ENCODE data around the gene ZNF212.
A peak's percentile ranks its signal among the peaks of the same experiment; 100 is the strongest.
"Not testable (repeated sequence)": the region's sequence is repeated elsewhere in the genome, so short reads cannot be mapped to it uniquely, and the experiment has no call there.

Gene ZNF212

GRCh38 chr7:149255174-149255573 lies 15.7 kb downstream of the ZNF212 start:
- no peak for DNase-seq

- DNase-seq = no peak
These were observed 17.1 kb downstream of the ZNF212 start for GRCh38 chr7:149256568-149256967.

GRCh38 chr7:149257146-149257545 lies 17.7 kb downstream of the ZNF212 start:
- DNase-seq = no peak

GRCh38 chr7:149261316-149261828 lies 21.9 kb downstream of the ZNF212 start:
- DNase-seq = peak; percentile 1

- DNase-seq = peak; percentile 79
These were observed 22.6 kb downstream of the ZNF212 start, which contains the start of gene ZNF783 for GRCh38 chr7:149261829-149262617. TSS of gene ZNF783 (plus strand) at chr7:149262196. CDS start at chr7:149262334, 138 bp downstream.

- no peak for DNase-seq
These were observed 27.0 kb downstream of the ZNF212 start for GRCh38 chr7:149266451-149266850.

GRCh38 chr7:149267733-149268132 lies 28.3 kb downstream of the ZNF212 start:
- DNase-seq = no peak

GRCh38 chr7:149274424-149274823 lies 35.0 kb downstream of the ZNF212 start:
- not testable (repeated sequence) for DNase-seq

GRCh38 chr7:149277871-149278270 lies 38.4 kb downstream of the ZNF212 start:
- no peak for DNase-seq

GRCh38 chr7:149278396-149278795 lies 38.9 kb downstream of the ZNF212 start:
- no peak for DNase-seq

- DNase-seq = no peak
These were observed 39.8 kb downstream of the ZNF212 start for GRCh38 chr7:149279111-149279743.

GRCh38 chr7:149280151-149280550 lies 40.7 kb downstream of the ZNF212 start:
- no peak for DNase-seq

GRCh38 chr7:149280661-149281507 lies 41.4 kb downstream of the ZNF212 start:
- DNase-seq = no peak

- DNase-seq = no peak
These were observed 42.3 kb downstream of the ZNF212 start for GRCh38 chr7:149281508-149282330.

- DNase-seq = no peak
These were observed 42.8 kb downstream of the ZNF212 start for GRCh38 chr7:149282331-149282655.

- DNase-seq = no peak
These were observed 43.9 kb downstream of the ZNF212 start for GRCh38 chr7:149283321-149283720.

- DNase-seq = peak; percentile 21
These were observed 44.9 kb downstream of the ZNF212 start for GRCh38 chr7:149284343-149284742.

- peak; percentile 93 for DNase-seq
These were observed 45.6 kb downstream of the ZNF212 start for GRCh38 chr7:149284850-149285585.

GRCh38 chr7:149285603-149286002 lies 46.2 kb downstream of the ZNF212 start:
- DNase-seq = no peak

- no peak for DNase-seq
These were observed 47.5 kb downstream of the ZNF212 start for GRCh38 chr7:149286811-149287400.

- no peak for DNase-seq
These were observed 48.2 kb downstream of the ZNF212 start for GRCh38 chr7:149287622-149288021.

Measured in NCI-H1105 treated with DMSO at 0.1 percent for 48 hours (cell line).